ENCODE results near the gene CACNA1F. TPM values are rescaled to one million over a fixed set of nuclear protein-coding genes. Genes with fewer than 3 reads are reported as not detected.

CACNA1F gene
- total RNA-seq, 1 donor from 2014 or later = 0.13 TPM

DNA sequence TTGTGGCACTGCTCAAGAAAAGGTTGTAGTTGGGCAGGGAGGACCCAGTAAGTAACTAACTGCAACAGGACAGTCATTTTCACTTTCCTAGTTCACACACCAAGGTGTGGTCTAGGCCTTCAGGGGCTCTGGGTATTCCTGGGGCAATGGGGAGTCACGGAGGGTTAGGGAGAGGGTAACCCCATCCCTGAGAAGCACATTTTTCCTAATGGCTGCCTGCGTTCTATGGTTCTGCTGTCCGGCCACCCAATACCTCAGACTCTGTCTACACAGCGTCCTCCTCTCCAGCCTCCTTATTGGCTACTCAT is 35.5 kb upstream of the CACNA1F start:
- intact Hi-C loops (cut with micrococcal nuclease) = loop anchor here (1.0 to 10.0 kb wide), 11 partner anchors 33 to 531 kb away; partner anchors contain the start of genes CCDC22, GPKOW, GRIPAP1 and PIM2
- Mint-ChIP-seq H3K27me3 (ENCODE audit: insufficient read depth) (no peaks in the 10 kb centered on the region), H3K9me3 (no peaks in the 10 kb centered on the region), H3K4me1 (ENCODE audit: low read depth) (peaks cover 59% of the 10 kb centered on the region), H3K36me3 (ENCODE audit: low read depth) (peaks cover 9% of the 10 kb centered on the region), H3K4me3 (peak overlapping the region; percentile 91), H3K27ac (peak overlapping the region; percentile 99)
- DNase-seq (ENCODE audit: low spot score) = no peak

GRCh38 chrX:49266523-49267445 is 33.6 kb upstream of the CACNA1F start:
- no peaks in the 10 kb centered on the region for H3K9me3 Mint-ChIP-seq
- DNase-seq (ENCODE audit: low spot score) = no peak
- H3K4me1 Mint-ChIP-seq (ENCODE audit: low read depth) = peaks cover 58% of the 10 kb centered on the region
- intact Hi-C loops (cut with micrococcal nuclease) = loop anchor here (10.0 kb wide), 1 partner anchor 372 kb away; the partner anchor contains the start of genes PQBP1 and TIMM17B
- peaks cover 9% of the 10 kb centered on the region for H3K36me3 Mint-ChIP-seq (ENCODE audit: low read depth)
- H3K4me3 Mint-ChIP-seq = peak overlapping the region; percentile 91
- H3K27ac Mint-ChIP-seq = no peak overlapping the region
- no peaks in the 10 kb centered on the region for H3K27me3 Mint-ChIP-seq (ENCODE audit: insufficient read depth)

DNA sequence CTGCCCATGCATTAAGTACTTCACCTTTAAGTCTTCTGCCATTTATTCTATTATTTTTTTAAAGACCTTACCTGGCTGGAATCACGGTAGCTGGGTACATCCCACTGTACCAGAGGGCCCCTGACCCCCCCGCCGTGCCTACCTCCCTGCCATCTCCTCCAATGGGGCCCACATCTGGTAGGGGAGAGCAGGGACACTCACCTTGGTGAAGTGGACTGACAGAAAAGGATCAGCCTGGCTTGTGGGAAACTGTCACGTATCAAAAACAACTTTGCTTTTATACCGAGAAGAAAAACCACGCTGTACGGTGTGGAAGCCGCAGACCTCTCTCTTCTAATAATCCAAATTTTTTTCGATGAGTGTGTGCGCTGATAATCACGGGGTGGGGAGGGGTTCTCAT is 31.3 kb upstream of the CACNA1F start, which contains the start of gene FOXP3:
Gene FOXP3, minus strand, starts transcription at position 251 of the 400 bp plus-strand sequence. CDS start 6,205 bp downstream, outside the sequence.
- H3K9me3 Mint-ChIP-seq = no peaks in the 10 kb centered on the region
- DNase-seq (ENCODE audit: low spot score) = no peak
- peaks cover 5% of the 10 kb centered on the region for H3K36me3 Mint-ChIP-seq (ENCODE audit: low read depth)
- H3K4me1 Mint-ChIP-seq (ENCODE audit: low read depth) = peaks cover 49% of the 10 kb centered on the region
- peak within 1 kb of the TSS; percentile 77 for H3K27ac Mint-ChIP-seq
- H3K27me3 Mint-ChIP-seq (ENCODE audit: insufficient read depth) = no peaks in the 10 kb centered on the region
- peak within 1 kb of the TSS; percentile 83 for H3K4me3 Mint-ChIP-seq
- intact Hi-C loops (cut with micrococcal nuclease) = loop anchor here (10.0 kb wide), 1 partner anchor 370 kb away; the partner anchor contains the start of genes PQBP1 and TIMM17B

- Mint-ChIP-seq H3K4me3 (peak overlapping the region; percentile 83), H3K27me3 (ENCODE audit: insufficient read depth) (no peaks in the 10 kb centered on the region), H3K9me3 (no peaks in the 10 kb centered on the region), H3K27ac (peak overlapping the region; percentile 77), H3K36me3 (ENCODE audit: low read depth) (peaks cover 7% of the 10 kb centered on the region), H3K4me1 (ENCODE audit: low read depth) (peaks cover 50% of the 10 kb centered on the region)
- DNase-seq (ENCODE audit: low spot score) = no peak
- intact Hi-C loops (cut with micrococcal nuclease) = loop anchor here (10.0 kb wide), 1 partner anchor 369 kb away; the partner anchor contains the start of genes PQBP1 and TIMM17B
These were observed 30.5 kb upstream of the CACNA1F start for GRCh38 chrX:49263631-49264030.

GRCh38 chrX:49262603-49263002 is 29.5 kb upstream of the CACNA1F start:
- Mint-ChIP-seq H3K36me3 (ENCODE audit: low read depth) (peaks cover 7% of the 10 kb centered on the region), H3K27me3 (ENCODE audit: insufficient read depth) (no peaks in the 10 kb centered on the region), H3K4me3 (peak overlapping the region; percentile 65), H3K4me1 (ENCODE audit: low read depth) (peaks cover 40% of the 10 kb centered on the region), H3K27ac (peak overlapping the region; percentile 75), H3K9me3 (no peaks in the 10 kb centered on the region)
- DNase-seq (ENCODE audit: low spot score) = no peak
- intact Hi-C loops (cut with micrococcal nuclease) = loop anchor here (1.0 to 10.0 kb wide), 2 partner anchors 11 to 368 kb away; partner anchors contain the start of genes PQBP1 and TIMM17B

GRCh38 chrX:49260221-49260985 is 27.3 kb upstream of the CACNA1F start:
- DNase-seq (ENCODE audit: low spot score) = no peak
- H3K27ac Mint-ChIP-seq = no peak overlapping the region

GRCh38 chrX:49258749-49259124 is 25.6 kb upstream of the CACNA1F start:
- peak overlapping the region; percentile 69 for H3K27ac Mint-ChIP-seq
- H3K4me1 Mint-ChIP-seq (ENCODE audit: low read depth) = peaks cover 21% of the 10 kb centered on the region
- no peak for DNase-seq (ENCODE audit: low spot score)
- peaks cover 7% of the 10 kb centered on the region for H3K36me3 Mint-ChIP-seq (ENCODE audit: low read depth)
- no peak overlapping the region for H3K4me3 Mint-ChIP-seq
- intact Hi-C loops (cut with micrococcal nuclease) = no loop called here
- H3K9me3 Mint-ChIP-seq = no peaks in the 10 kb centered on the region
- H3K27me3 Mint-ChIP-seq (ENCODE audit: insufficient read depth) = no peaks in the 10 kb centered on the region

More at GRCh38 chrX:49260221-49260985, 27.3 kb upstream of the CACNA1F start:
- H3K4me3 Mint-ChIP-seq = no peak overlapping the region
- no peaks in the 10 kb centered on the region for H3K27me3 Mint-ChIP-seq (ENCODE audit: insufficient read depth)
- intact Hi-C loops (cut with micrococcal nuclease) = loop anchor here (10.0 kb wide), 1 partner anchor 366 kb away; the partner anchor contains the start of genes PQBP1 and TIMM17B
- H3K9me3 Mint-ChIP-seq = no peaks in the 10 kb centered on the region
- peaks cover 7% of the 10 kb centered on the region for H3K36me3 Mint-ChIP-seq (ENCODE audit: low read depth)
- H3K4me1 Mint-ChIP-seq (ENCODE audit: low read depth) = peaks cover 35% of the 10 kb centered on the region

GRCh38 chrX:49257846-49258748 is 25.0 kb upstream of the CACNA1F start:
- H3K36me3 Mint-ChIP-seq (ENCODE audit: low read depth) = peaks cover 7% of the 10 kb centered on the region
- H3K9me3 Mint-ChIP-seq = no peaks in the 10 kb centered on the region
- H3K4me3 Mint-ChIP-seq = no peak overlapping the region
- no peak for DNase-seq (ENCODE audit: low spot score)
- intact Hi-C loops (cut with micrococcal nuclease) = no loop called here
- no peak overlapping the region for H3K27ac Mint-ChIP-seq
- no peaks in the 10 kb centered on the region for H3K27me3 Mint-ChIP-seq (ENCODE audit: insufficient read depth)
- peaks cover 18% of the 10 kb centered on the region for H3K4me1 Mint-ChIP-seq (ENCODE audit: low read depth)

- intact Hi-C loops (cut with micrococcal nuclease) = no loop called here
- no peaks in the 10 kb centered on the region for H3K9me3 Mint-ChIP-seq
- H3K4me3 Mint-ChIP-seq = no peak overlapping the region
- no peak overlapping the region for H3K27ac Mint-ChIP-seq
- no peaks in the 10 kb centered on the region for H3K27me3 Mint-ChIP-seq (ENCODE audit: insufficient read depth)
- no peak for DNase-seq (ENCODE audit: low spot score)
- H3K4me1 Mint-ChIP-seq (ENCODE audit: low read depth) = peaks cover 9% of the 10 kb centered on the region
- H3K36me3 Mint-ChIP-seq (ENCODE audit: low read depth) = peaks cover 9% of the 10 kb centered on the region
These were observed 24.1 kb upstream of the CACNA1F start for GRCh38 chrX:49257074-49257790.

DNA sequence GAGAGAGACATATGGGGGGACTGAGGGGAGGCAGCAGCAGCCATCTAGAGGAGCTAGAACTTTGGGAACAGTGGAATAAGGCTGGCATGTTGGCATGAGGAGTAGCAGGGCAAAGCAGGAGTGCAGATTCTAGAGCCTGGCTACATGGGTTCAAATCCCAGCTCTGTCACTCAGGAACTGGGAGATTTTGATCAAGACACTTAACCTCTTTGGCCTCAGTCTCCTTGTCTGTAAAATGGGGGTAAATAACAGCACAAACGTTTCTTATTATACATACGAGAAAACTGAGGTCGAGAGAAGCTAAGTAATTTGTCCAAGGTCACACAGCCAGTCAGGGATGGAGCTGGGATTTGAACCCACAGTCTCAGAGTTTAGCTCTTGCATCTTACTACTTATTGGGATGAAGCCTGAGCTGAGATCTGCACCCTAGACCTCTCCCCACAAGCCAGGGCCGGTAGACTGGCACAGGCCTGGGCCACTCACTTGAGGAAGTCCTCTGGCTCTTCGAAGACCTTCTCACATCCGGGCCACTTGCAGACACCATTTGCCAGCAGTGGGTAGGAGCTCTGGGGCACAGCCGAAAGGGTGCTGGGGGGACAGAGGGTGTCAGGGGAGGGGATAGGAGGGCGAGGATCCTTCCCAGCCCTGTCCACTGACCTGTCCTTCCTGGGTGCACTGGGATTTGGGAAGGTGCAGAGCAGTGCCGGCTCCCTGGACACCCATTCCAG is 23.3 kb upstream of the CACNA1F start:
- H3K9me3 Mint-ChIP-seq = no peaks in the 10 kb centered on the region
- H3K4me1 Mint-ChIP-seq (ENCODE audit: low read depth) = peaks cover 5% of the 10 kb centered on the region
- peaks cover 9% of the 10 kb centered on the region for H3K36me3 Mint-ChIP-seq (ENCODE audit: low read depth)
- intact Hi-C loops (cut with micrococcal nuclease) = no loop called here
- DNase-seq (ENCODE audit: low spot score) = no peak
- no peak overlapping the region for H3K4me3 Mint-ChIP-seq
- no peaks in the 10 kb centered on the region for H3K27me3 Mint-ChIP-seq (ENCODE audit: insufficient read depth)
- H3K27ac Mint-ChIP-seq = no peak overlapping the region

DNA sequence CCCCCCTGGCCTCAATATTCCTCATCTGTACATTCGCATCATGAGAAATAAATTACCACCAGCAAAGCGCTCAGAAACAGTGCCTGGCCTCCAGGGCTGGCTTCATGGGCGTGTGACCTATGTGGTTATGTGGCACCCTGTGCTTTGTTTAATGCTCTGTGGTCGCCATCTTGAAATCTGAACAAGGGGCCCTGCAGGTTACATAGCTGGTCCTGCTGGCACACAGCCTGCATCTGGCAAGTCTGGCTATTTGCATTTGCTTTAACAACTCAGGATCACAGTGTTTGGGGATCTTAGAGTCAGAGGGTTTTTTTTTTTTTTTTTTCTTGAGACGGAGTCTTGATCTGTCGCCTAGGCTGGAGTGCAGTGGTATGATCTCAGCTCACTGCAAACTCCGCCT is 21.5 kb upstream of the CACNA1F start:
- no peak for DNase-seq (ENCODE audit: low spot score)
- Mint-ChIP-seq H3K36me3 (ENCODE audit: low read depth) (peaks cover 9% of the 10 kb centered on the region), H3K27ac (no peak overlapping the region), H3K4me3 (no peak overlapping the region), H3K4me1 (ENCODE audit: low read depth) (peaks cover 5% of the 10 kb centered on the region), H3K27me3 (ENCODE audit: insufficient read depth) (no peaks in the 10 kb centered on the region), H3K9me3 (no peaks in the 10 kb centered on the region)
- intact Hi-C loops (cut with micrococcal nuclease) = no loop called here
